Measurements from ENCODE around the gene SEPTIN6.
A peak's percentile ranks its signal among the peaks of the same experiment; 100 is the strongest.
"Not testable (repeated sequence)": the region's sequence is repeated elsewhere in the genome, so short reads cannot be mapped to it uniquely, and the experiment has no call there.

The SEPTIN6 gene

DNA sequence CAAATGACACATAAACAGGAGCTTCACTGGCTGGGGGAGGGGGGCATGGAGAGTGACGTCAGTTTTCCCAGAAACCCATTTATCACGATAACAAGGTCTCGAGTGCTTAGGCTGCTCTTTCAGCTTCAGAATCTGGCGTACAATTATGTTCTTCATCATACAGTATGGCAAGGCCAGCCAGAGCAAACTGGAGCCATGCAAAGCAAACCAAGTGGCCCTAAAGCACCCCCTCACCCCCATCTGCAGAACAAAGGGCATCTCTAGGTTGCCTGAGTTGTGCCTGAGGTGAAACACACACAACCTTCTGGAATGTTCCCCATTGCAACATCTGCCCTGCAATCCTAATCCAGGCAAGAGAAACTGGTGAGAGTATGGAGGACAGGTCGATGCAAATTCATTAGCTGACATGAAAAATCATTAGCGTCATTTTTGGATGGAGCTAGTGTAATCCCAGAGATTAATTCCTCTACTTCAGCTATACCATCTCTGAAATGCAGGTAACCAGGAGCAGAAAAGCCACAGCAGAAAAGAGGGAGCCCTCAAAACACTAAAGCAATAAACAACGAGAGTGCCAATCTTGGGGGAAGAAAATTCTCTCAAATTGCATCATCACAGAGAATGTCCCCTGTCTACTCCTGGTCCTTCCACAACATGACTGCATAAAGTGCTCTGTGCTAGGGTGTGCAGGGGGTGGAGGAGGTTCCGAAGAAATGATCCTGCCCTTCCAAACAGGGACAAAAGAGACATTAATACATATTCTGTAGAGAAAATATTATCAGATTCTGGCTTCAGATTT is 1.8 kb downstream of the SEPTIN6 start:
- no peak for DNase-seq (ENCODE audit: low read depth in 2 of 2)

DNA sequence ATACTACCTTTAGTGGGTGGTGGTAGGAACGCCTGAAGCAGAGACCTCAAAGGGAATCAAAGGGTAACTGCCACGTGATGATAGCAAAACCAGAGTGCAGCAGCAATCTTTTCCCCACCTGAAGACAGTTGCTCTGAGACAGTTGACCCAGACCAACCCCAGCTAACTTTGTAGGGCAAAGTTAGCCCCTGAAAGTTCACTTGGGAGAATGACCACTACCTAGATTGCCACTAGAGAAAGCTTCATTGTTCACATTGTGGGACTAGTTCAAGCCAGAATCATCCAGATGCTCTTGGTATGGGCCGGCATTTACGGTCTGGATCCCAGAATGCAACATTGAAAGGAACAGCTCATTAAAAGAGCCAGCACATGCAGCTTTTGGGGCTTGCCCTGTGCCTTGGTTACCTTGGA is 4.1 kb downstream of the SEPTIN6 start:
- DNase-seq (ENCODE audit: low read depth in 2 of 2), result no peak

DNA sequence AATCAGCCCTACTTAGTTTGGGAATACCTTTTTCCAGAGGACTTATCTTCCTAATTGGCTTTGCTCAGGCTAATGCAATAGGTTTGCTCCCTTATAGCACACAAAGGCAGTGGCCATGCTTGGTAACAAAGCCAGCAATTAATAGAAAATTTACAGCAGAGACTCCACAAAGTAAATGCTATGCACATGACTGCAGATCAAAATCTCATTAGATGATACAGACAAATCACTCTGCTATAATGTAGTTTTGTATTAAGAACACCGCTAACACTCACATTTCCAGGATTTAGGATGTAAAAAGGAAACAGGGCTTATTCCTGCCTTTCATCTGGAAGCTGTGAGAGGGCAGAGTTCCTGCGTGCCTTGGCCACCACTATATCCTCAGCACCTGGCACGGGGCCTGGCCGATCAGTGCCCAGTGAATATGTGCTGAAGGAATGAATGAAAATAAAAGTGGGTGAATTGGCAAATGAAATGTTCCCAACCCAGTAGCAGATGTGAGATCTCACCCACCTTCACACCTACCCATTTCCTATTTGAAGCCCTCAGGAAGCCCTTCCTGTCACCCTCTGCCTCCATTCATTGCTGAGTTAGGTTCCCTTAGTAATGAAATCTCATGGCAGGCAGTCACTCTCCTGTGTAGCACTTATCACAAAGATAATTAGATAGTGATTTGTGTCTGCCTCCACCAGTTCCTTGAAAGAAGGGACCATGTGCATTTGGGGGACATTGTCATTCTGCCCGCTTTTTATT is 5.1 kb downstream of the SEPTIN6 start:
- no peak for DNase-seq (ENCODE audit: low read depth in 2 of 2)

DNA sequence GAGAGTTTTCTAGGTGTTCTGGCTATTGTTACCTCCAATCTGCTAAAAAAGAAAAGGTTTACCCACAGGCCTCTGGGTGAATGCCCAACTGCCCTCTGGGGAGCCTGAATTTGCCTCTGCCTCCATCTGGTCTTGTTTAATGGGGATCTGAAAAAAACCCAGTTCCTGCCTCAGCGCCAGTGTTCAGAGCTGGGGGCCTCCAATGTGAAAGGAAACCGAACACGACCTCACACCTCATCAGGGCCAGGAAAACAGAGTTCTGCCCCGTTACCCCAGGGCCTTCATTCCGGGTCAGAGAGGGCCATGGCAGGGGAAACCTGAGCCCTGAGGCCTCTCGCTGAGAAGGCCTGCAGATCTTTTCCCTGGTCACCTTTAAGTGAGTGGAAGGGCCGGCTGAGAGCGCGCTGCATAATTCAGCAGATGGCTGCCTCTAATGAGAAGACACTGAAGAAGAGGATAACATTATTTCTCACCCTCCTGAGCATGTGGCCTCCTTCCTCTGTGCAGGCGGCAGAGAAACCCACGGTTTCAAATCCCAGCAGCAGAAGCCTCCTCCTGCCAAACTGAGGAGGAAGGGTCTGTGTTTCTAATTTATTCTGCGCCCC is 6.8 kb downstream of the SEPTIN6 start:
- DNase-seq (ENCODE audit: low read depth in 2 of 2), result no peak

DNA sequence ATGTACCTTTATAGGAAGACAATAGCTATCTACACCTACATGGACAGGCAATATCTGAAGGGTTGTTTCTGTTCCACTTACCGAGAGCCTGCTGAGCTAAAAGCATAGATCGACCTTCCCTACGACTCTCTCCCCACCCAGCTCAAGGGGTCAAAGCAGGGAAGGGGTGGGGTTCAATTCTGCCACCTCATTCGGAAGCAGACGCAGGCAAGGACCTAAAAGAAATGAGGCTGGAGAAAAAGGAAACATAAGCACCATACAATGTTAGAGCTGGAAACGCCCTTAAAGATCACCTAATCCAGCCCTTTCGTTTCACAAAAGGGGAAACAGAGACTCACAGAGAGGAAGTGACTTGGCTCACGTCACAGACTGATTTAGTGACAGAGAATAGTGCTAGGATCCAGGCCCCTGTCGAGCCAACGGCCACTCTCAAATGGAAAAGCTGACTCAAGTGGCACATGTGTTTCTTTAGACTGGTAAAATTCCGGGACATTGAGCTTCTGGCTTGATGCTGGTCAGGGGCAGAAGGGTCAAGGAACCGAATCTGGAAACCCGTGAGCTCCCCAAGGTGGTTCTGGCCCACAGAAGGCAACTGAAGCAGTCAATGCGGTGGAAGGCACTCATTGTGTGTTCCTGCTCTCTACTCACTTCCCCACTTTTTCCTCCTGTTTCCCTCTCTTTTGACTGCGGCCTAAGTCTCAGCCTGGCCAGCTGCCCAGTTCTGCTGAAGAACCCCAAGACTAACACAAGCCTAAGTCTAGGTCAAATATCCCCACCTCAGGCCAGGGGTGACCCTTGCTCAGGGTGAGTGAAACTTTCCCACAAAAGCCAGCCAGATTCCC is 7.5 kb downstream of the SEPTIN6 start:
- DNase-seq (ENCODE audit: low read depth in 2 of 2), result no peak

DNA sequence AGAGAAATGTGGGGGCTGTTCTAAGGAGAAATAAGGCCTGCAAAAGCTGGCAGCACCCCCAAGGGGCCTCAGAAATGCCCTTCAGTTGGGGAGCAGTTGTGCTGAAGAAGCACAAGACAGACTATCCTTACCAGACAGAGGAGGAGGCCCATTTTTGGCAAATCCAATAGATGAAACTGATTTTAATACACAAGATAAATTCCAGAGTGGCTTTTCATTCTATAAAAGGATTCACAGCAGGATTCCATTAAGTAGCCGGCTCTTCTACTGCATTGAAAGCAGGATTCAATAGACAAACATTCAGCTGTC is 8.1 kb downstream of the SEPTIN6 start:
- no peak for DNase-seq (ENCODE audit: low read depth in 2 of 2)

DNA sequence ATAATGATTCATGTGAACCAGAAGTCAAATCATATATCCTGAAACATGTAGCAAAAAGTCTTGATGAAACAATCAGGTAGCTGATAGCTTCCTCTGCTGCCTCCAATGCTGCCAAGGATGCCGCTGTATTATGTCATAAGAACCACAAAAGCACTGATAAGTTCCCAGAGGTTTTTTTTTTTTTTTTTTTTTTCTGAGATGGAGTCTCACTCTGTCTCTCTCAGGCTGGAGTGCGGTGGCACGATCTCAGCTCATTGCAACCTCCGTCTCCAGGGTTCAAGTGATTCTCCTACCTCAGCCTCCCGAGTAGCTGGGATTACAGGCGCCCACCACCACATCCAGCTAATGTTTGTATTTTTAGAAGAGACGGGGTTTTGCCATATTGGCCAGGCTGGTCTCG is 8.7 kb downstream of the SEPTIN6 start:
- not testable (repeated sequence) for DNase-seq (ENCODE audit: low read depth in 2 of 2)

DNA sequence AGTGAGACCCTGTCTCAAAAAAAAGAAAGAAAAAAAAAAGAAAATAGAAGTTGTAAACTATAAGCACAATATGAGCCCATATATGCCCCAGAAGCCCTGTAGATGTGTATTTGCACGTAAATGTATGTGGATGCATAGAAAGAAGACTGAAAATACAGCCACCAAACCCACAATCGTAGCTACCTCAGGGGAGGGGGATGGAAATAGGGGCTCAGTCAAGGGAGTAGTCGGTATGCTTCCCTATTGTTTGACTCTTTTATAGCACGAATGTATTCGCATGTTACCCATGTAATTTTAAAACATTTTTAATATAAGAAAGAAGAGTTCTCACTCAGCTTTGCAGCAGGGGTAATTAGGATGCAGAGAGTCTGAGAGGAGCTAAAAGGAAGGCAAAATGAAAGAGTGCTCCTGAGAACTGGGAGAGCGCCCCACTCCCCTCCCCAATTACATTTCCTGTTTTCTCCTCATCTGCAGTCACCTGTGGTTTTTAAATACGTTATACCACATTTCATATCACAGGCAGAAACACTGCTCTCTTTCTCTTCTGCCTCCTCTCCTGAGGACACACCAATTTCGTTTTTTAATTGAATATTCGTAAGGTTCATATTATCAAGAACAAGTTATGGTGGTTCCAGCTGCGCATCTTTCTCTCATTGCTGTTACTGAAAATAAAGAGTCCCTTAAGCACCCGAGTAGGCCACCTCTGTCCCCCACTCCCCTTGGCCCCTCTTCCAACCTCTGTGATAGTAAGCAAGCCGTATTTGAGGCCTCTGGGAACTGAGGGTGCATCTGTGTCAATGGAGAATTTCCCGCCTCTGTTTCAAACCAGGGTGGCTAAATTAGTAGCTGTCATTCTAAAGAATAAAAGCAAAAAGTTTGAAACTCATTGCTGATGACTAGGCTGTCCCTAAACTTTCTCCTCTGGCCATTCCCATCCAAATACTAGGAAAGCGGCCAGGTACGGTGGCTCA is 10.7 kb downstream of the SEPTIN6 start:
- DNase-seq (ENCODE audit: low read depth in 2 of 2), result no peak

DNA sequence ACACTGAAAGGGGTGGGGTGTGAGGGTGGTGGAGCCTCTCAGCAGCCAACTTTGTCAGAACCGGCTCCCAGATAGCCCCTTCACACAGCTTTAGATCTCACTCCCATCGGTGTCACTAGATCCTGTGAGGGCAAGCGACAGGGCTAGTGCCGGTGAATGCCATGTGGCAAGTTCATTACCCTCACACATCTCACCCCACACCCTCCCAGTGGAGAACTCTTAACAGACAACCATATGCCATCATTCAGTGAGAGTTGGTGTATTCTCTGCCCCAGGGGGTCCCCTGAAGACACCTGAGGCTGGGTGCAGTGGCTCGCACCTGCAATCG is 15.3 kb downstream of the SEPTIN6 start:
- no peak for DNase-seq (ENCODE audit: low read depth in 2 of 2)

DNA sequence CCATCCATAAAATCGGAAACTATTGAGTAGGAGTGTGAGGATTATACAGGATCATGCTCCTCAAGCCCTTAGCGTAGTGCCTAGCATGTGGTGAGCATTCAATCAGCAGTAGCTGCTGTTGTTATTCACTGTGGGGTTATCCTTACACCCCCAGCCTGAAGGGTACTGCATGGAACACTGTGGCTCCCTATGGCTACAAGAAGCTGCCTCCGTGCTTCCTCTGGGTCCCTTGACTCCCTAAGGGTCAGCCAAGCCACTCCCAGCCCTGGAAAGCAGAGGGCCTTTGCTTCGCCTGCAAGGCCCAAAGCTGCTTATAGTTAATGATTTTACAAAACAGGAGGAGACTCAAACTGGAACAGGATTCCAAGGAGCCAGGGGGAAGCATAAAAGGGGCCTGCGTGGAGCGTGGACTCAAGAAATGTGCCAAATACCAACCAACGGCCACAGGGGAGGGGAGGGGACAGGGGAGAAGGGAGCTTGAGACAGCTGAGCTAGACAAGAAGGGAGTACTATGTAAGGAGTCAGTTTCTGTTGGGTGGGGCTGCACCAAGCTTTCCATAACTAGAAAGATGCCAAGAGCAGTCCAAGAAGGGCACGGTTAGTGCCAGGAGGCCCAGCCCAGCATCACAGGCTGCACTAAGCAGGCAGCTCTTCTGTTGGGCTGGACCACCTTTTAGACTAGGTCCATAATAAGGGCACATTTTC is 15.9 kb downstream of the SEPTIN6 start:
- DNase-seq (ENCODE audit: low read depth in 2 of 2), result no peak

DNA sequence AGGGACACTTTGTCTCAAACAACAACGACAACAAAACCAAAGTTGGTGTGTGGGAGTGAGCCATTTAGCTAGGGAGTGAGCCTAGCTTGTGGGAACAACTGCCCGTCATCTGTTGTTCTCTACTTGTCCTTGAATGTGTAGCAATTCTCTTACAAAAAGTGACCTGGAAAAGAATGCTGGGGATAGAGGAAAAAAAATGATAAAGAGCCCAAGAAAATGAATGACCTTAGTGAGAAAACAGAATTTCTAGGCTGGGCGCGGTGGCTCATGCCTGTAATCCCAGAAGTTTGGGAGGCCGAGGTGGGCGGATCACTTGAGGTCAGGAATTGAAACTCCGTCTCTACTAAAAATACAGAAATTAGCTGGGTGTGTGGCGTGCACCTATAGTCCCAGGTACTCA is 19.6 kb downstream of the SEPTIN6 start:
- no peak for DNase-seq (ENCODE audit: low read depth in 2 of 2)

DNA sequence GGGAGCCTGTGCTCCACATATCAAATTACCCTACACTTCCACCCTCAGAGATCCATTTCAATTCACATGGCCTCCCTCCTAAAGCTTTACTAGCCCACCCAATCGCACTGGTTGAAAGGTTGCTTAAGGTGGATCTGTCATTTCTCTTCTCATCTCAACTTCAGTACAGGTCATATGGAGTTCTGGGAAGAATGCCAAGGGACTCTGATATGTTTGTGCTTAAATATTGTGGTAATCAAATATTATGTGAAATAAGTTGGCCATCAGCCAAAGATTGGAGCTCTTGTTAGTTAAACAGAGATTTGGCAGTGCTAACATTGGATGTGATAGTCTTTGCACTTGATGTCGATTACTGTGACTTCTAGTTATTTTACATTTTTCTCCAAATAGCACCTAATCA is 20.5 kb downstream of the SEPTIN6 start:
- no peak for DNase-seq (ENCODE audit: low read depth in 2 of 2)

DNA sequence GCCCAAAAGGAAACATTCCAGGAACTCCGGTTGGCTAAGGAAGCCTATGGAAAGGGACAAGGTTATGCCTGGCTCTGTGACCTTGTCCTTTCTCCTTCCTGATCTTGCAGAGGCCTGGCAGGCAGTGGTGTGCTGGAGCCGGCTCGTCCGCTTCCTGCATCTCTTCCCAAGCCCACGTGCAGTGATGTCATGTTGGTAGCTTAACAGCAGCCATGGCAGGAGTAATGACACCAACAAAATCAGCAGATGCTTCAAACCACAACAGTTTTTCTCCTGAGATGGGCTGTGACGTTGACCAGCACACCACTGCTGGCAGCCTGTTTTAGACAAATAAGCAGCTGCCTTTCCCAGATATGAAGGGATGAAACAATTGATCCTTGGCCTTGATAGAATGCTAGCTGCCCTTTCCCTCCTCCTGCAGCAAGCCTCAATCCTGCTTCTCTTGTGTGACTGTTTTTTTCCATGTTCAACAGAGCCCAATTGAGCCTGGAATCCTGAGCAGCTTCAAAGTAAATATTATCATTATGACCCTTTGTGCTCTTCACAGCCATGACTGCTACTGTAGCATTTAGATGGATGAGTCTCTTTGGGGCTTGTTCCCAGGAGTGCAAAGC is 23.4 kb downstream of the SEPTIN6 start:
- no peak for DNase-seq (ENCODE audit: low read depth in 2 of 2)

DNA sequence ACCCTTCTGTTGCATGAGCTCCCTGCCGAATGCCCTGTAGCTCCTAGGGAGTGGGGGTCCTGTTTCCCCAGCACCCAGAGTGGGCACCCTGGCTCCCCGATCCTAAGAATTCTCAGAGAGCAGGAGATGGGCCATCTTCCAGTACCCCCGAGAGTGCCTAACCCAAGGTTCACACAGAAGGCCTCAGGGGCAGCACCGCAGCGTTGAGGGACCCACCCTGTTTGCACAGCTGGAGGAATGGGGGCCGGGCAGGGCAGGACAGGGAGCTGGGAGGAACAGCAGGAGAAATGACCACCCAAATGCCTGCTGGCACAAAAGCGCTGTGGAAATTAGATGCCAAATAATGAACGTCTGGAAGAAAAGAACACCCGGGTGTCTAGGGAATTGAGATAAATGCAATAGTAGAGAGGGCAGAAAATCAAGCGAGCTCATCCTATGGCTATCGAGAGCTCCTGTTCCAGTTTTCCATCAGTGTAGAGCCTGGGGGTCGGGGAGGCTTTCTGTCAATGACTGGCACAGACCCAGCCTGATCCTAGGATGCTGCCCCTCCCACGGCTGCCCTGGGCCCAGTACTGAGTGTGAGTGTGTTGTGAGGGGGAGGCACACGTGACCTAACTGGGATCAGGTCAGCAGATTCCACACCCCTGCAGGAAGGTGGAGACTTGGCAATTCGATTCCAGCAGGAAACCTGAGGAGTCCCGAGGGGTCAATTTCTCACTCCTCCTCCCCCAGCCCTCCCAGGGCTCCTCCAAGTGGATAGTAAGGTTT is 25.7 kb downstream of the SEPTIN6 start:
- DNase-seq (ENCODE audit: low read depth in 2 of 2), result no peak

DNA sequence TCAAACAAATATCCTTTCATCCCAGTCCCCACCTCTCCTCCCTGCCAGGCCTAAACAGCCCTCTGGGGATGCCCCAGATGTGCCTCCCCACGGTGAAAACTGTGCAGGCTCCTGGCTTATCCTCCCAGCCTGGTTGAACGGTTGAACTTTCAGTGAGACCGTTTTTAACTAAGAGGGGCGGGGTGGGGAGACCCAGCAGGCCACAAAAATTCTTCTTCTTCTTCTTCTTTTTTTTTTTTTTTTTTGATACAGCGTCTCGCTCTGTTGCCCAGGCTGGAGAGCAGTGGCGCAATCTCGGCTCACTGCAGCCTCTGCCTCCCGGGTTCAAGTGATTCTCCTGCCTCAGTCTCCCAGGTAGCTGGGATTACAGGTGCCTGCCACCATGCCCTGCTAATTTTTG is 28.1 kb downstream of the SEPTIN6 start:
- DNase-seq (ENCODE audit: low read depth in 2 of 2), result not testable (repeated sequence)

DNA sequence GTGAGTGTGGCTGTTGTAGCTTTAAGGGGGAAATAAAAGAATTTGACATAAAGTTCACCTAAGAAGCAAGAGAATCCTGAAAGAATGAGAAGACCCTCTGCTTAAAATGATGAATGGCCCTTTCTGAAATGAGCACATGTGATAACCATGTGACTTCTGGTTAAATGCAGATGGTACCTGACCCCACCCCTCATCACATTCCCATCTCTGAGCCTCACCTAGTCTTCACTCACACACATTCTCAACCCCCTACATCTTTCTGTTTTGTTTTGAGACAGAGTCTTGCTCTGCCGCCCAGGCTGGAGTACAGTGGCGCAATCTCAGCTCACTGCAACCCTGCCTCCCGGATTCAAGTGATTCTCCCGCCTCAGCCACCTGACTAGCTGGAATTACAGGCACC is 31.5 kb downstream of the SEPTIN6 start:
- DNase-seq (ENCODE audit: low read depth in 2 of 2), result no peak

DNA sequence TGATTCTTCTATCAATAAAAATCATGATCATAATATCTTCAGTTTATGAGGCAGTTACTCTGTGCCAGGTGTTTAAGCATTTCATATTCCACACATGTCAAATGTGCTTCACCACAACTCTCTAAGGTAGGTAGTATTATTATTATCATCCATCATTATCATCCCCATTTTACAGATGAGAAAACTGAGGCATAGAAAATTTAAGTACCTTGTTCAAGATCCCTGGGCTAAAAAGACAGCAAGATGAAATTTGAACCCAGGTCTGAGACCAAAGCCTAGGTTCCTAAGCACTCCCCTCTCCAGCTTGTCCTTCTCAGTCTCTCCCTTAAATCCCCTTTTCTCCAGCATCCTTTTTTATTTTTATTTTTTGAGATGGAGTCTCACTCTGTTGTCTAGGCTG is 33.4 kb downstream of the SEPTIN6 start:
- DNase-seq (ENCODE audit: low read depth in 2 of 2), result no peak

DNA sequence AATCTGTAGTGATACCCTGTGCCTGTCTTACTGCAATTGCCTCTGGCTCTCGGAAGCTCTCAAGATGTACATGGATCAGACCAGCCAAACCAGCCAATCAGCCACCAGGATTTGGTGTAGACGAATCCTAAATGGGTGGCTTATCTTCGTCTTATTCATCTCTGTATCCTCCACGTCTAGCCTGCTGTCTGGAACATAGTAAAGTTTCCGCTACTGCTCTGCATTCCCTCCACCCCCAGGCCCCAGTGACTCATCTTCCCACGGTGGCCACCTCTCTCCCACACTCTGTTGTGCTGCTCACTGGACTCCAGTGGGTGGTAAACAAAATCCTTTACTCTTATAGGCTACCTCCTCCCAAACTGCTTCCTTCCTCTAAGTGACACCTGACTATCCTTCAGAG is 37.8 kb downstream of the SEPTIN6 start:
- DNase-seq (ENCODE audit: low read depth in 2 of 2), result peak in 1 of 2 donors; percentile 13

DNA sequence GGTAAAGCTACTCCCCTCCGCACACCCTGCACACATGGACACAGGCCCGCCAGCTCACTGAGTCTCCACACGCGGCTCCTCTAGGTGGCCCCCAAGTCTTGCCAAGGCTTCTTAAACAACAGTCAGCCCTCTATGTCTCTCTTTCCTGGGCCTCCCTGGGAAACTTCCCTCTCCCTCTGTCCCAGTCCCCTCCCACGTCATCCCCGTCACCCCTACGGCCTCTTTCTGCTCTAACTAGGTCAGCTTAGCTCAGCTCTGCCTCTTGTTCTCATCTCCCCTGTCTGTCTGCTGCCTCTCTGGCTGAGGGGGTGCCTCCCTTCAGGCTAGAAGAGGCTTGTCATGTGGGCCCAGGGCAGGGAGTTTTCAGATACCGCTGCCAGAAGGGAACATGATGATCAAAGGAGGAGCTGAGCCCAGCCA is 38.8 kb downstream of the SEPTIN6 start:
- no peak for DNase-seq (ENCODE audit: low read depth in 2 of 2)
